ENCODE measurements around the gene NPHS1.
A peak's percentile ranks its signal among the peaks of the same experiment; 100 is the strongest.
"Not testable (repeated sequence)": the region's sequence is repeated elsewhere in the genome, so short reads cannot be mapped to it uniquely, and the experiment has no call there.

The NPHS1 gene

DNA sequence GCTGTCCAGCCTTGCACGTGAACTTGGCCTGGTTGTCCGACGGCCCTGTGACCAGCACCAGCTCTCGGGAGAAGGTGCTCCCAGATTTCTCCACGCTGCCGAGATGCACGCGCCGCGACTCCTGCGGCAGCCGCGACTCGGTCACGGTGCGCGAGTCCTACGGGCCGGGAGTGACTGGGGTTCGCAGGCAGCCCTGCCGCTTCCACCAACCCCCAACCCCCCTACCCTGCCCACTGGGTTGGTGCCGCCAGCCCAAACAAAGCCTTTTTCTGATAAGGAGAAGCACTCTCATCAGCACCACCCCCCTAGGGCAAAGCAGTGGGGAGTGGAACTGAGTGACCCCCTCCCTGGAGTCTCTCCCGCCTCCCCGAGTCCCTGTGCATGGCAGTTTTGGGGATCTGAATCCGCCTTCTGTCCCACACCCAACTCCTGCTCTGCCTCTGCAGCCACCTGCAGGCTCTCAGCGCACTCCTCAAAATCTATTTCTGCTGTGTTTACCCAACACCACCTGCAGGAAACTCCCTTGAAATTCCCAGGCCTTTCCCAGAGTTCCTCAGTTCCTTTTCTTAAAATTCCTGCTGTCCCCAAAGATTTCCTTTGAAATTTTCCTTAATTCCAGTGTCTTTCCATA, 6.2 kb downstream of the NPHS1 start:
- Histone ChIP-seq H3K4me2 (no peak overlapping the region), H3K27me3 (peaks cover 57 to 97% (median 81%) of the 10 kb centered on the region in 11 experiments), H3K9me3 (replicated peaks in 1 of 11) (peaks cover 0 to 27% (median 12%) of the 10 kb centered on the region in 11 experiments; a peak in 12 of 22 replicates), H3K27ac (no peak overlapping the region), H3K4me1 (no peaks in the 10 kb centered on the region), H3K4me3 (no peak overlapping the region), H3K9ac (no peak overlapping the region), H4K20me1 (peaks cover 0 to 17% (median 0%) of the 10 kb centered on the region in 11 experiments; a peak in 6 of 22 replicates), H3K36me3 (no peaks in the 10 kb centered on the region)
- no peak for TF ChIP-seq Cebpa-rat (IDR thresholded peaks at IDR 0.05)

GRCh38 chr19:35845215-35846037, 6.9 kb downstream of the NPHS1 start:
- H3K4me3 ChIP-seq: no peak overlapping the region
- H3K27me3 ChIP-seq: peaks cover 57 to 89% (median 79%) of the 10 kb centered on the region in 11 experiments
- TF ChIP-seq Cebpa-rat (IDR thresholded peaks at IDR 0.05): peak in 1 of 11 experiments; percentile 65; a peak in 1 of 22 replicates
- no peak overlapping the region for H3K27ac ChIP-seq
- H3K4me2 ChIP-seq: no peak overlapping the region
- no peak overlapping the region for H3K9ac ChIP-seq
- H3K36me3 ChIP-seq: no peaks in the 10 kb centered on the region
- H4K20me1 ChIP-seq: peaks cover 0 to 16% (median 0%) of the 10 kb centered on the region in 11 experiments; a peak in 5 of 22 replicates
- no peaks in the 10 kb centered on the region for H3K4me1 ChIP-seq
- H3K9me3 ChIP-seq (replicated peaks in 1 of 11): peaks cover 0 to 27% (median 12%) of the 10 kb centered on the region in 11 experiments; a peak in 12 of 22 replicates

DNA sequence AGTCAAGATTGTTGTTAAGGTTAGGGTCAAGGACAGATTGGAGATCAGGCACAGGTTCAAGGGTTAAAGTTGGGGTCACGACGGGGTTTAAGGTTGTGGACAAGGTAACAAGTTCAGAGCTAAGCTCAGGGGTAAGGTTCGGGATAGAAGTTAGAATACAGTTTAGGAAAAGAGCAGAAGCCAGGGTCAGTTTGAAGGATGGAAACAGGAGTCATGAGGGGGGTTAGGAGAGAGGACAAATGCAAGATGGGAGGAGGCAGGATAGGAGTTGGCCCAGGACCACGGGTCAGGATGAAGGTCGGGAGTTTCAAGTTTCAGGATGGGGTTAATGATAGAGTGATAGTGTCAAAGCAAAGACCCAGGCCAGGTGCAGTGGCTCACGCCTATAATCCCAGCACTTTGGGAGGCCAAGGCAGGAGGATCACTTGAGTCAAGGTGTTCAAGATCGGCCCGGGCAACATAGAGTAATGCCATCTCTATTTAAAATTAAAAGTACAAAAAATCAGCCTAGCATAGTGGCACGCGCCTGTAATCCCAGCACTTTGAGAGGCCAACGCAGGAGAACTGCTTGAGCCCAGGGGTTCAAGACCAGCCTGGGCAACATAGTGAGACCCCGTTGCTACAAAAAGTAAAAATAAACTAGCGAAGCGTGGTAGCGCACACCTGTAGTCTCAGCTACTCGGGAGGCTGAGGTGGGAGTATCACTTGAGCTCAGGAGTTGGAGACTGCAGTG, 7.7 kb downstream of the NPHS1 start:
- H4K20me1 ChIP-seq: peaks cover 0 to 16% (median 0%) of the 10 kb centered on the region in 11 experiments; a peak in 4 of 22 replicates
- no peak overlapping the region for H3K9ac ChIP-seq
- H3K9me3 ChIP-seq (replicated peaks in 1 of 11): peaks cover 0 to 27% (median 12%) of the 10 kb centered on the region in 11 experiments; a peak in 12 of 22 replicates
- no peaks in the 10 kb centered on the region for H3K36me3 ChIP-seq
- no peak overlapping the region for H3K4me2 ChIP-seq
- no peak overlapping the region for H3K27ac ChIP-seq
- TF ChIP-seq Cebpa-rat (IDR thresholded peaks at IDR 0.05): 0 out of 22 replicates have a peak, but pooled peaks of 2 of the 11 experiments have one; percentile 8 to 16
- H3K27me3 ChIP-seq: peaks cover 57 to 84% (median 78%) of the 10 kb centered on the region in 11 experiments
- no peaks in the 10 kb centered on the region for H3K4me1 ChIP-seq
- H3K4me3 ChIP-seq: no peak overlapping the region

- no peak overlapping the region for H3K27ac ChIP-seq
- no peak for TF ChIP-seq Cebpa-rat (IDR thresholded peaks at IDR 0.05)
- H3K4me3 ChIP-seq: no peak overlapping the region
- H3K9ac ChIP-seq: no peak overlapping the region
- H3K4me2 ChIP-seq: no peak overlapping the region
- peaks cover 57 to 76% (median 72%) of the 10 kb centered on the region in 11 experiments for H3K27me3 ChIP-seq
- H3K36me3 ChIP-seq: no peaks in the 10 kb centered on the region
- peaks cover 0 to 8% (median 0%) of the 10 kb centered on the region in 11 experiments; a peak in 4 of 22 replicates for H4K20me1 ChIP-seq
- H3K9me3 ChIP-seq (replicated peaks in 1 of 11): peaks cover 6 to 34% (median 19%) of the 10 kb centered on the region in 11 experiments; a peak in 21 of 22 replicates
- H3K4me1 ChIP-seq: no peaks in the 10 kb centered on the region
Measured at GRCh38 chr19:35843676-35844481, 8.4 kb downstream of the NPHS1 start.

GRCh38 chr19:35842666-35843272, 9.5 kb downstream of the NPHS1 start:
- Histone ChIP-seq H4K20me1 (peaks cover 0 to 5% (median 0%) of the 10 kb centered on the region in 11 experiments; a peak in 1 of 22 replicates), H3K9me3 (replicated peaks in 1 of 11) (peaks cover 12 to 45% (median 29%) of the 10 kb centered on the region in 11 experiments; a peak in 21 of 22 replicates), H3K4me1 (no peaks in the 10 kb centered on the region), H3K27me3 (peaks cover 49 to 65% (median 61%) of the 10 kb centered on the region in 11 experiments), H3K4me3 (no peak overlapping the region), H3K4me2 (no peak overlapping the region), H3K27ac (no peak overlapping the region), H3K36me3 (no peaks in the 10 kb centered on the region), H3K9ac (no peak overlapping the region)
- TF ChIP-seq Cebpa-rat (IDR thresholded peaks at IDR 0.05): no peak

- H3K27ac ChIP-seq: no peak overlapping the region
- no peaks in the 10 kb centered on the region for H3K4me1 ChIP-seq
- no peak overlapping the region for H3K4me3 ChIP-seq
- no peak overlapping the region for H3K9ac ChIP-seq
- no peaks in the 10 kb centered on the region for H3K36me3 ChIP-seq
- peaks cover 12 to 45% (median 30%) of the 10 kb centered on the region in 11 experiments; a peak in 21 of 22 replicates for H3K9me3 ChIP-seq (replicated peaks in 1 of 11)
- TF ChIP-seq Cebpa-rat (IDR thresholded peaks at IDR 0.05): no peak
- H3K4me2 ChIP-seq: no peak overlapping the region
- H4K20me1 ChIP-seq: peaks cover 0 to 5% (median 0%) of the 10 kb centered on the region in 11 experiments; a peak in 1 of 22 replicates
- H3K27me3 ChIP-seq: peaks cover 43 to 59% (median 54%) of the 10 kb centered on the region in 11 experiments
Measured at GRCh38 chr19:35841961-35842595, 10.2 kb downstream of the NPHS1 start.

- not testable (repeated sequence) for H3K4me3 ChIP-seq, H3K4me1 ChIP-seq, H3K36me3 ChIP-seq, H3K27ac ChIP-seq, H3K4me2 ChIP-seq, H4K20me1 ChIP-seq, H3K9ac ChIP-seq
- Histone ChIP-seq H3K9me3 (replicated peaks in 1 of 11) (peaks cover 12 to 20% (median 17%) of the 10 kb centered on the region in 11 experiments; a peak in 21 of 22 replicates), H3K27me3 (peaks cover 10 to 41% (median 29%) of the 10 kb centered on the region in 11 experiments; a peak in 19 of 22 replicates)
Measured at GRCh38 chr19:35836096-35836495, 16.2 kb downstream of the NPHS1 start.

Data from BLaER1 treated with 17β-estradiol and CSF1 and Interleukin-3, amounts not matched to agents 10 nM and 100 nM (cell line).